GM21360 (cell line): ENCODE data around the gene SLC49A3.
"Not testable (repeated sequence)": the region's sequence is repeated elsewhere in the genome, so short reads cannot be mapped to it uniquely, and the experiment has no call there.

Experiments
- ATAC-seq: cut with Tn5 transposase; IDR thresholded peaks from one replicate; pipeline ENCODE4 v1.9.1; 2021; ENCODE audit warnings: mild to moderate bottlenecking, moderate library complexity; ENCODE audit not compliant: unreplicated experiment

SLC49A3 gene

GRCh38 chr4:681736-682451 is 7.1 kb downstream of the SLC49A3 start:
- ATAC-seq, result no peak

DNA sequence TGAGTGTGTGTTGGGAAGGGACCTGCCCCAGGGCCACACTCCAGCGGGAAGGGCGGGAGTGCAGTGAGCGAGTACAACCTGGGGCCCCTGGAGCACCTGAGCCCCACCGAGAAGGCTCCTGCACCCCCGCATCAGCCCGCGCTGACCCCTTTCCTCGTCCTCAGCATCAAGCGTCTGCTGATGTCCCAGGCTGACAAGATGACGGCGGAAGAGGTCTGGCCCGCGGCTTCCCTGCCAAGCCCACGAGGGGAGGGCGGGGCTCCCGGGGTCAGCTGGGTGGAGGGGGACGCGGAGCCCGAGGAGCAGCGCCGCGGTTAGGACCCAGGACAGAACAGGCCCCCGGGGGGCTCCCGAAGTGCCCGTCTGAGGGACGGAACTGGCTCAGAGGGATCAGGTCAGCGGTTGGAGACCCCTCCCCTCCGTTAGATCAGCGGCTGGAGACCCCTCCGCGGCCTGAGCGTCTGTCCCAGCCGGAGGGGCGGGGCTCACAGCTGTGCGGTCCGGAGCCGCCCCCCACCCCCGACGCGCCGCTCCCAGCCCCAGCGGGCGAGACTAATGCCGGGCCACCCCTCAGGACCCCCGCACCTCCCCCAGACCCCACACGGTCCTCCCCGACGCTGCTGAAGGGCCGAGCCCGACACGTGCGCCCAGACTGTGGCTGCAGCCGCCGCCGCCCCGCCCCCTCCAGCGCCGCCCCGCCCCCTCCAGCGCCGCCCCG is 7.9 kb downstream of the SLC49A3 start:
- ATAC-seq, result no peak

- no peak for ATAC-seq
These were observed 8.4 kb downstream of the SLC49A3 start for GRCh38 chr4:680551-680927.

GRCh38 chr4:680091-680490 is 8.9 kb downstream of the SLC49A3 start:
- no peak for ATAC-seq

- ATAC-seq, result no peak
These were observed 9.3 kb downstream of the SLC49A3 start for GRCh38 chr4:679629-680028.

DNA sequence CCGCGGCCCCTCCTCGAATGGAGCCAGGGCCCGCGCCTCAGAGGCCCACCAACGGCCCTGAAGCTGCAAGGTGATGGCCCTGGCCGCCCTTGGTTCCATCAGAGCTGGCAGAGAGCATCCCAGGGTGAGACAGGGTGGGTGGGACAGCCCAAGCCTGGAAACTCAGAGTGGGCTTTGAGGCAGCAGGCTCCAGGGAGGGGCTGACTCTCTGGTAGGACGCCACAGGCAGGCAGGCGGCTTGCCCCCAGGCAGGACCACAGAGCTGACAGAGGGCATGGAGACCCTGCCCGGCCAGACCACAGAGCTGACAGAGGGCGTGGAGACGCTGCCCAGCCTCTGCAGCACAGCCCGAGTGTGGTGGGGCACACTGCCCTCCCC is 9.9 kb downstream of the SLC49A3 start:
- ATAC-seq, result no peak

- ATAC-seq, result no peak
These were observed 10.4 kb downstream of the SLC49A3 start for GRCh38 chr4:678331-679103.

- no peak for ATAC-seq
These were observed 11.3 kb downstream of the SLC49A3 start for GRCh38 chr4:677431-678293.

GRCh38 chr4:676871-677235 is 12.1 kb downstream of the SLC49A3 start:
- no peak for ATAC-seq

GRCh38 chr4:675980-676870 is 12.7 kb downstream of the SLC49A3 start:
- peak; percentile 19 for ATAC-seq

GRCh38 chr4:675036-675882 is 13.7 kb downstream of the SLC49A3 start:
- ATAC-seq, result peak; percentile 8

GRCh38 chr4:674172-675035 is 14.5 kb downstream of the SLC49A3 start, which contains the start of the genes ATP5ME and MYL5:
ATP5ME (minus strand) TSS chr4:674276; CDS start chr4:674247, 29 bp downstream.
MYL5 (plus strand) TSS chr4:674542; CDS start chr4:678027, 3,485 bp downstream.
- peak; percentile 59 for ATAC-seq

DNA sequence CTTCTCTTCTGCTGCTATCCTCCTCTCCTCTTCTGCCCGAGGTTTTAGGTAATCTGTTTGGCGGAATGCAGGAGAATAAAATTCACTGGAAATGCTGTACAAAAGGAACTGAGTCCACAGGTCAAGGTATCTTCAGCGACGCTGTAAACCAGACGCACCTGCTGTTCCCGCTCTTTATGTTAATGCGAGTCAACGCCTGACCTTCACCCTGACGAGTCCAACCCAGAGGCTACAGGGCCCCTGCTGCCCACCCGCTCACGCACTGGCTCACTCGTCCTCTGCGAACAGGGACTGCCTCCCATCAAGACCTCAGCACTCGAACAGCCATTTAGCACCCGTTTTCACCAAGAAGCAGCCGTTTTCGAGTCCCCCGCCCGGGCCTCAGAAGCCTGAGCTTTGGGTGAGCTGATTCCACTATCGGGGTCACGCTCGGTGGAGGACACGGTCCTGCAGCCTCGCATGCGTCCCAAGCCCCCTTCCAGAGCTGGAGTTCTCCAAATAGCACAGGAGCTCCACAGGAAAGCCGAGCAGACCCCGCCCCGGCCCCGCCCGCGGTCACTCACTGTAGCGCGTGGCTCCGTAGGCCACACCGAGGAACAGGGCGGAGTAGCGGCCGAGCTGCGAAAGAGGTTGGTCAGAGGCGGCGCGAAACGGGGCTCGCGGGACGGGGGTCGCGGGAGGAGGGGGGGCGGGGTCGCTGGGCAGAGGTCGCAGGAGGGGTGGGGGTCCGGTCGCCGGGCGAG is 15.4 kb downstream of the SLC49A3 start:
- no peak for ATAC-seq

DNA sequence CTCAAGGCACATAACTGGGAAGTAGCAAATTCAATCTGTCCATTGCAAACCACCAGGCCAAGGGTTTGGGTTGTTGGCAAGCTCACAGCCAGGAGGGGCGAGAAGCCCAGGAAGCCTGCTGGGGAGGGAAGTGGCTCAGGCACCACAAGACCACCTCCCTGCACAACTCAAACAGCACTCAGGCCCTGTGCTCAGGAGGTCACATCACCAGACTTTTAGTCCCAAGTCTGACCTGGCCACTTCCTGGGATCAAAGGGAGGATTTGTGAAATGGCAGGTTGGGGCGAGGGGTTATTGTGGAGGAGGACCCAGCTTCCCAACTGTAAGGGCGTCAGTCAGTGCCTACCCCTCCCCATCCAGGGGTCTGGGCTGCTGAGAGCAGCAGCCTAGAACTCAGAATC is 17.2 kb downstream of the SLC49A3 start:
- ATAC-seq, result no peak

DNA sequence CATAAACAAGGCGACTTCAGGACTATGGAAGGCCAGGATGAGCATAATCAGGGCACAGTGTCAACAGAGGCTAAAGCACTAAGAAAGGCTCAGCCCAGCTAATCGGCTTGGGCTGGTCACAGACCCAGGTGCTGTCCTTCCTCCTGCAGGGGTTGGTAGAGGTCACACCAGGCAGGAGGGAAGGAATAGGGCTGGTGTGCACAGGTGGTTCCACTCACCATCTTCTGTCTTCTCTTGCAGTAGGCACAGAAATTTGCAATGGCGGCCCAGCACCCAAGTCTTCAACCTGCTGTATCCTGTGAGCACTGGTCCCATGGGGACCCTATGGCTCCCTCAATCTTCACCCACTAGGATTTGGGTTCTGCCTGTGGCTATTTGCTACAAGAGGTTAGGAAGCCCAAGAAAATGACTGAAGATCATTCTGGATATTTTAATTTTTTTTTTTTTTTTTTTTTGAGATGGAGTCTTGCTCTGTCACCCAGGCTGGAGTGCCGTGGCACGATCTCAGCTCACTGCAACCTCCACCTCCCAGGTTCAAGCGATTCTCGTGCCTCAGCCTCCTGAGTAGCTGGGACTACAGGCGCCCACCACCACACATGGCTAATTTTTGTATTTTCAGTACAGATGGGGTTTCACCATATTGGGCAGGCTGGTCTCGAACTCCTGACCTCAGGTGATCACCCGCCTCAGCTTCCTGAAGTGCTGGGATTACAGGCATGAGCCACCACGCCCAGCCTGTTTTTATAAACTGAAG is 19.0 kb downstream of the SLC49A3 start:
- ATAC-seq, result not testable (repeated sequence)

DNA sequence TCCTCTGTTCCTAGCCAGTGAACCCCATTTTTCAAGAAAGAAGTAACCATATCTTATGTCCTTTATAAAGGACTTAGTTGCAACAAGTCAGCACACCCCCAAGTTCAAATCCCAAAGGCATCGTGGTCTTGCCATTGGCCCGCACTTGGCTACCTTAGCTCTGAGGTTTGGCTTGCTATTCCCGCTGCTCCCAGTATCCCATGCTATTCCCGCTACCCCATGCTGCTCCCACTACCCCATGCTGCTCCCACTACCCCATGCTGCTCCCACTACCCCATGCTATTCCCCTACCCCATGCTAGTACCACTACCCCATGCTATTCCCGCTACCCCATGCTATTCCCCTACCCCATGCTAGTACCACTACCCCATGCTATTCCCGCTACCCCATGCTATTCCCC is 20.7 kb downstream of the SLC49A3 start:
- not testable (repeated sequence) for ATAC-seq

DNA sequence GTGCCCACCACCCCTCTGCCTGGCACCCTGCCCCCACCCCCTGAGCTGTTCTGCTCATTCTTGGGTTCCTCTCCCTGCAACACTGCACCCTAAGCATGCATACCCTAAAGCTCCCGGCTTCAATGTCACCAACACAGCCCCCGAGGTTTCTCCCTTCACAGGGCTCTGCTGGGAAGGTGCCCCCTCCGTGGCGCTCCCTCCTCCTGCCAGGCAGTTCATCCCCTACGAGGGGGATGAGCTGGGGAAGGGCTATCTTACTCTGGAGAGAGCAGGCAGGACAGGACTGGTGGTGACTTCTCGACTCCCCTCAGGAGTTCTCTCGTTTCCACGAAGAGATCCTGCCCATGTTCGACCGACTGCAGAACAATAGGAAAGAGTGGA is 21.4 kb downstream of the SLC49A3 start:
- no peak for ATAC-seq
